ENCODE measurements around the gene XXYLT1. TPM values are rescaled to one million over a fixed set of nuclear protein-coding genes. Genes with fewer than 3 reads are reported as not detected.

Gene XXYLT1
- total RNA-seq, 2 experiments from 2014 or later = 17.2 to 19.6 TPM

- H3K9me3 ChIP-seq (ENCODE audit: low read length) = no peaks in the 10 kb centered on the region
- no peak overlapping the region for H3K27ac ChIP-seq (ENCODE audit: low read depth, low read length, poor library complexity, severe bottlenecking)
- H3K36me3 ChIP-seq (ENCODE audit: insufficient read depth, low read length) = peaks cover 6% of the 10 kb centered on the region; the same call in 1 of the 2 replicates
- no peaks in the 10 kb centered on the region for H3K9me2 ChIP-seq (ENCODE audit: insufficient read depth, low read length)
- H4K20me1 ChIP-seq (ENCODE audit: insufficient read depth, low read length) = no peaks in the 10 kb centered on the region
- CTCF ChIA-PET (ENCODE audit: unreplicated experiment) = no interaction called here
- DNase-seq (ENCODE audit: low spot score) = no peak
- H2AFZ ChIP-seq (ENCODE audit: low read length) = no peak overlapping the region
- H3K79me2 ChIP-seq (ENCODE audit: insufficient read depth, low read depth, low read length) = no peaks in the 10 kb centered on the region
- H3K4me2 ChIP-seq (ENCODE audit: low read length) = no peak overlapping the region
- BruUV-seq (replicated peaks) = no TSS peak
- no peaks in the 10 kb centered on the region for H3K4me1 ChIP-seq (ENCODE audit: insufficient read depth, low read length, poor library complexity, severe bottlenecking)
- no peak overlapping the region for H3K4me3 ChIP-seq (ENCODE audit: low read depth, low read length, poor library complexity, severe bottlenecking)
- intact Hi-C loops (cut with micrococcal nuclease; ENCODE audit: unreplicated experiment) = no loop called here
- TF ChIP-seq, protein P1, sequence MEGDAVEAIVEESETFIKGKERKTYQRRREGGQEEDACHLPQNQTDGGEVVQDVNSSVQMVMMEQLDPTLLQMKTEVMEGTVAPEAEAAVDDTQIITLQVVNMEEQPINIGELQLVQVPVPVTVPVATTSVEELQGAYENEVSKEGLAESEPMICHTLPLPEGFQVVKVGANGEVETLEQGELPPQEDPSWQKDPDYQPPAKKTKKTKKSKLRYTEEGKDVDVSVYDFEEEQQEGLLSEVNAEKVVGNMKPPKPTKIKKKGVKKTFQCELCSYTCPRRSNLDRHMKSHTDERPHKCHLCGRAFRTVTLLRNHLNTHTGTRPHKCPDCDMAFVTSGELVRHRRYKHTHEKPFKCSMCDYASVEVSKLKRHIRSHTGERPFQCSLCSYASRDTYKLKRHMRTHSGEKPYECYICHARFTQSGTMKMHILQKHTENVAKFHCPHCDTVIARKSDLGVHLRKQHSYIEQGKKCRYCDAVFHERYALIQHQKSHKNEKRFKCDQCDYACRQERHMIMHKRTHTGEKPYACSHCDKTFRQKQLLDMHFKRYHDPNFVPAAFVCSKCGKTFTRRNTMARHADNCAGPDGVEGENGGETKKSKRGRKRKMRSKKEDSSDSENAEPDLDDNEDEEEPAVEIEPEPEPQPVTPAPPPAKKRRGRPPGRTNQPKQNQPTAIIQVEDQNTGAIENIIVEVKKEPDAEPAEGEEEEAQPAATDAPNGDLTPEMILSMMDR (conservative IDR thresholded peaks at IDR 0.05; ENCODE audit: low read length) = no peak
- TF ChIP-seq EZH2phosphoT487 (IDR thresholded peaks at IDR 0.05; ENCODE audit: borderline replicate concordance, low read depth, low read length) = no peak
- POLR2A ChIA-PET = interaction anchor here (0.7 to 1.1 kb wide), 2 partner anchors 12 to 1053 kb away, joined by 3 read pairs; no protein-coding TSS in a partner anchor
Observed at GRCh38 chr3:195172896-195173295, 98.1 kb downstream of the XXYLT1 start.

DNA sequence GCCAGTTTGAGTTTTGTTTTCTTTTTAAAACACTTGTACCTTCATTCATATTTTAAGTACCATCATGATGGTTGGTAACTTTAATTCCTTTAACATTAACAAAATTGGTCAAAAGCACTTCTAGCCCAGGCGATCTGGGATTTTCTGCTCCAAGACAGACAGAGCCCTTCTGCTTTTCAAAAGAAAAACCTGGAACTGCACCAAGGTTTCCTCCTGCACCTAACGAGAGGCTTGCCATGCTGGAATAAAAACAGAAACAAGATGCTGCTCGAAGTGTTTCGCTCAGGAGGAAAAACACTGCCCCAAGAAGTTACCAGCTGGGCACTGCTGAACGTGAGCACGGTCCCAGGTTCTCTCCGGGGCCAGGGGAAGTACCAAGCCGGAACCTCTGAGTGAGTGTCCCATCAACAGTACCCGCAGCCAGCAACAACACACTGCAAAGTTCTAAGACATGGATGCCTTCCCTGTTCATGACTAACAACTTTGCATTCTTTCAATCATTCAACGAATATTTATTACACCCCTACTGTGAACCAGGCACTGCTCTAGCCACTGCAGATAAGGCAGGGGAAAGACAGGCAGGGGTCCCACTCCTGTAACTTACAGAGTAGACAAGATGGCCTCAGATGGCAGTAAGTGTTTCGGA is 98.8 kb downstream of the XXYLT1 start:
- no peak overlapping the region for H2AFZ ChIP-seq (ENCODE audit: low read length)
- no peak overlapping the region for H3K4me2 ChIP-seq (ENCODE audit: low read length)
- no peaks in the 10 kb centered on the region for H3K9me3 ChIP-seq (ENCODE audit: low read length)
- H3K27ac ChIP-seq (ENCODE audit: low read depth, low read length, poor library complexity, severe bottlenecking) = no peak overlapping the region
- TF ChIP-seq EZH2phosphoT487 (IDR thresholded peaks at IDR 0.05; ENCODE audit: borderline replicate concordance, low read depth, low read length) = no peak
- TF ChIP-seq, protein P1 (conservative IDR thresholded peaks at IDR 0.05; ENCODE audit: low read length) = no peak
- peaks cover 6% of the 10 kb centered on the region; the same call in 1 of the 2 replicates for H3K36me3 ChIP-seq (ENCODE audit: insufficient read depth, low read length)
- POLR2A ChIA-PET = interaction anchor here (0.7 kb wide), 1 partner anchor 1052 kb away, joined by 3 read pairs; no protein-coding TSS in a partner anchor
- H4K20me1 ChIP-seq (ENCODE audit: insufficient read depth, low read length) = no peaks in the 10 kb centered on the region
- DNase-seq (ENCODE audit: low spot score) = no peak
- no peaks in the 10 kb centered on the region for H3K9me2 ChIP-seq (ENCODE audit: insufficient read depth, low read length)
- CTCF ChIA-PET (ENCODE audit: unreplicated experiment) = no interaction called here
- H3K4me3 ChIP-seq (ENCODE audit: low read depth, low read length, poor library complexity, severe bottlenecking) = no peak overlapping the region
- intact Hi-C loops (cut with micrococcal nuclease; ENCODE audit: unreplicated experiment) = no loop called here
- BruUV-seq (replicated peaks) = no TSS peak
- no peaks in the 10 kb centered on the region for H3K79me2 ChIP-seq (ENCODE audit: insufficient read depth, low read depth, low read length)
- no peaks in the 10 kb centered on the region for H3K4me1 ChIP-seq (ENCODE audit: insufficient read depth, low read length, poor library complexity, severe bottlenecking)

Data from OCI-LY7 (cell line).